ENCODE data around the gene THSD4. TPM values are rescaled to one million over a fixed set of nuclear protein-coding genes. Genes with fewer than 3 reads are reported as not detected.

Gene THSD4
- total RNA-seq, 1 experiment from 2014 or later: 29.3 TPM

GRCh38 chr15:71444866-71445590, 329.8 kb downstream of the THSD4 start:
- Histone ChIP-seq H4K20me1 (ENCODE audit: insufficient read depth) (no peaks in the 10 kb centered on the region), H3K9me3 (ENCODE audit: insufficient read depth, low read depth) (no peaks in the 10 kb centered on the region), H3K79me2 (ENCODE audit: low read depth) (0 out of 2 replicates have a peak, but pooled peaks cover 4% of the 10 kb centered on the region), H3F3A (ENCODE audit: insufficient read depth, low read depth) (peaks cover 34% of the 10 kb centered on the region), H3K27me3 (ENCODE audit: insufficient read depth, low read depth) (no peaks in the 10 kb centered on the region), H3K4me3 (no peak overlapping the region), H3K27ac (peak overlapping the region; percentile 23; the same call in 1 of the 2 replicates), H3K9me2 (ENCODE audit: insufficient read depth) (no peaks in the 10 kb centered on the region), H3K4me2 (no peak overlapping the region), H3K4me1 (replicated peaks; ENCODE audit: insufficient read depth) (peaks cover 60% of the 10 kb centered on the region), H3K36me3 (ENCODE audit: low read depth) (no peaks in the 10 kb centered on the region), H2AFZ (no peak overlapping the region)
- ChIA-PET CTCF (interaction anchor here (0.5 kb wide), 1 partner anchor 317 kb away, joined by 6 read pairs; no protein-coding TSS in a partner anchor), POLR2A (ENCODE audit: unreplicated experiment) (no interaction called here)
- no peak for TF ChIP-seq EZH2 (IDR thresholded peaks at IDR 0.05; ENCODE audit: low read depth)
- TF ChIP-seq, protein P1, sequence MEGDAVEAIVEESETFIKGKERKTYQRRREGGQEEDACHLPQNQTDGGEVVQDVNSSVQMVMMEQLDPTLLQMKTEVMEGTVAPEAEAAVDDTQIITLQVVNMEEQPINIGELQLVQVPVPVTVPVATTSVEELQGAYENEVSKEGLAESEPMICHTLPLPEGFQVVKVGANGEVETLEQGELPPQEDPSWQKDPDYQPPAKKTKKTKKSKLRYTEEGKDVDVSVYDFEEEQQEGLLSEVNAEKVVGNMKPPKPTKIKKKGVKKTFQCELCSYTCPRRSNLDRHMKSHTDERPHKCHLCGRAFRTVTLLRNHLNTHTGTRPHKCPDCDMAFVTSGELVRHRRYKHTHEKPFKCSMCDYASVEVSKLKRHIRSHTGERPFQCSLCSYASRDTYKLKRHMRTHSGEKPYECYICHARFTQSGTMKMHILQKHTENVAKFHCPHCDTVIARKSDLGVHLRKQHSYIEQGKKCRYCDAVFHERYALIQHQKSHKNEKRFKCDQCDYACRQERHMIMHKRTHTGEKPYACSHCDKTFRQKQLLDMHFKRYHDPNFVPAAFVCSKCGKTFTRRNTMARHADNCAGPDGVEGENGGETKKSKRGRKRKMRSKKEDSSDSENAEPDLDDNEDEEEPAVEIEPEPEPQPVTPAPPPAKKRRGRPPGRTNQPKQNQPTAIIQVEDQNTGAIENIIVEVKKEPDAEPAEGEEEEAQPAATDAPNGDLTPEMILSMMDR (conservative IDR thresholded peaks at IDR 0.05): no peak
- no TSS peak for BruUV-seq (replicated peaks)
- DNase-seq: no peak
- intact Hi-C loops (cut with micrococcal nuclease; ENCODE audit: unreplicated experiment): loop anchor here (5.0 to 10.0 kb wide), 3 partner anchors 302 to 770 kb away; no protein-coding TSS in a partner anchor

- Histone ChIP-seq H3K9me2 (ENCODE audit: insufficient read depth) (no peaks in the 10 kb centered on the region), H3K4me1 (replicated peaks; ENCODE audit: insufficient read depth) (peaks cover 52% of the 10 kb centered on the region), H3K79me2 (ENCODE audit: low read depth) (0 out of 2 replicates have a peak, but pooled peaks cover 4% of the 10 kb centered on the region), H3K36me3 (ENCODE audit: low read depth) (no peaks in the 10 kb centered on the region), H4K20me1 (ENCODE audit: insufficient read depth) (no peaks in the 10 kb centered on the region), H3K27me3 (ENCODE audit: insufficient read depth, low read depth) (no peaks in the 10 kb centered on the region), H3F3A (ENCODE audit: insufficient read depth, low read depth) (peaks cover 34% of the 10 kb centered on the region), H3K4me2 (peak overlapping the region; percentile 60), H2AFZ (no peak overlapping the region), H3K9me3 (ENCODE audit: insufficient read depth, low read depth) (no peaks in the 10 kb centered on the region), H3K27ac (peak overlapping the region; percentile 93), H3K4me3 (peak overlapping the region; percentile 24; the same call in 1 of the 2 replicates)
- TF ChIP-seq, protein P1 (conservative IDR thresholded peaks at IDR 0.05): no peak
- TF ChIP-seq EZH2 (IDR thresholded peaks at IDR 0.05; ENCODE audit: low read depth): no peak
- ChIA-PET POLR2A (ENCODE audit: unreplicated experiment) (interaction anchor here (0.6 to 0.7 kb wide), 4 partner anchors 296 to 804 kb away, joined by 3 to 28 read pairs (median 6); partner anchors contain the start of gene GRAMD2A), CTCF (interaction anchor here (0.6 to 1.1 kb wide), 3 partner anchors 353 to 1979 kb away, joined by 3 to 4 read pairs (median 3); partner anchors contain the start of genes LRRC49 and THAP10)
- peak; percentile 83 to 92 for DNase-seq
- intact Hi-C loops (cut with micrococcal nuclease; ENCODE audit: unreplicated experiment): loop anchor here (1.0 to 10.0 kb wide), 7 partner anchors 204 to 773 kb away; no protein-coding TSS in a partner anchor
- BruUV-seq (replicated peaks): no TSS peak
These were observed 332.3 kb downstream of the THSD4 start for GRCh38 chr15:71447328-71448250.

GRCh38 chr15:71448688-71449114, 333.4 kb downstream of the THSD4 start:
- intact Hi-C loops (cut with micrococcal nuclease; ENCODE audit: unreplicated experiment): loop anchor here (1.0 to 10.0 kb wide), 7 partner anchors 203 to 774 kb away; no protein-coding TSS in a partner anchor
- Histone ChIP-seq H3K4me3 (no peak overlapping the region), H3F3A (ENCODE audit: insufficient read depth, low read depth) (peaks cover 34% of the 10 kb centered on the region), H3K79me2 (ENCODE audit: low read depth) (0 out of 2 replicates have a peak, but pooled peaks cover 4% of the 10 kb centered on the region), H3K4me2 (peak overlapping the region; percentile 30; the same call in 1 of the 2 replicates), H3K4me1 (replicated peaks; ENCODE audit: insufficient read depth) (peaks cover 46% of the 10 kb centered on the region), H3K36me3 (ENCODE audit: low read depth) (no peaks in the 10 kb centered on the region), H3K27me3 (ENCODE audit: insufficient read depth, low read depth) (no peaks in the 10 kb centered on the region), H2AFZ (no peak overlapping the region), H4K20me1 (ENCODE audit: insufficient read depth) (no peaks in the 10 kb centered on the region), H3K9me2 (ENCODE audit: insufficient read depth) (no peaks in the 10 kb centered on the region), H3K27ac (no peak overlapping the region), H3K9me3 (ENCODE audit: insufficient read depth, low read depth) (no peaks in the 10 kb centered on the region)
- peak; percentile 47 for DNase-seq
- POLR2A ChIA-PET (ENCODE audit: unreplicated experiment): no interaction called here
- TF ChIP-seq EZH2 (IDR thresholded peaks at IDR 0.05; ENCODE audit: low read depth): no peak
- TF ChIP-seq, protein P1 (conservative IDR thresholded peaks at IDR 0.05): peak; percentile 83
- no TSS peak for BruUV-seq (replicated peaks)
- CTCF ChIA-PET: no interaction called here
